ENCODE data around the gene ILDR2. TPM values are rescaled to one million over a fixed set of nuclear protein-coding genes. Genes with fewer than 3 reads are reported as not detected.

The ILDR2 gene
- total RNA-seq, 1 donor from 2014 or later = 2.7 TPM

GRCh38 chr1:166999075-166999474, 23.7 kb upstream of the ILDR2 start:
- peaks cover 44% of the 10 kb centered on the region for H3K27me3 Mint-ChIP-seq (ENCODE audit: low read depth)
- H3K9me3 Mint-ChIP-seq (ENCODE audit: low read depth) = peaks cover 16% of the 10 kb centered on the region
- TF ChIP-seq, protein P1, sequence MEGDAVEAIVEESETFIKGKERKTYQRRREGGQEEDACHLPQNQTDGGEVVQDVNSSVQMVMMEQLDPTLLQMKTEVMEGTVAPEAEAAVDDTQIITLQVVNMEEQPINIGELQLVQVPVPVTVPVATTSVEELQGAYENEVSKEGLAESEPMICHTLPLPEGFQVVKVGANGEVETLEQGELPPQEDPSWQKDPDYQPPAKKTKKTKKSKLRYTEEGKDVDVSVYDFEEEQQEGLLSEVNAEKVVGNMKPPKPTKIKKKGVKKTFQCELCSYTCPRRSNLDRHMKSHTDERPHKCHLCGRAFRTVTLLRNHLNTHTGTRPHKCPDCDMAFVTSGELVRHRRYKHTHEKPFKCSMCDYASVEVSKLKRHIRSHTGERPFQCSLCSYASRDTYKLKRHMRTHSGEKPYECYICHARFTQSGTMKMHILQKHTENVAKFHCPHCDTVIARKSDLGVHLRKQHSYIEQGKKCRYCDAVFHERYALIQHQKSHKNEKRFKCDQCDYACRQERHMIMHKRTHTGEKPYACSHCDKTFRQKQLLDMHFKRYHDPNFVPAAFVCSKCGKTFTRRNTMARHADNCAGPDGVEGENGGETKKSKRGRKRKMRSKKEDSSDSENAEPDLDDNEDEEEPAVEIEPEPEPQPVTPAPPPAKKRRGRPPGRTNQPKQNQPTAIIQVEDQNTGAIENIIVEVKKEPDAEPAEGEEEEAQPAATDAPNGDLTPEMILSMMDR (IDR thresholded peaks at IDR 0.05) = no peak
- no peak overlapping the region for H3K4me3 Mint-ChIP-seq (ENCODE audit: unreplicated experiment)
- no peak for DNase-seq (ENCODE audit: low spot score)
- no peaks in the 10 kb centered on the region for H3K4me1 Mint-ChIP-seq (ENCODE audit: low read depth)
- peaks cover 1% of the 10 kb centered on the region for H3K36me3 Mint-ChIP-seq (ENCODE audit: low read depth)
- no peak overlapping the region for H3K27ac Mint-ChIP-seq (ENCODE audit: unreplicated experiment)

GRCh38 chr1:166988974-166989515, 13.7 kb upstream of the ILDR2 start, which contains the start of gene MAEL:
Gene MAEL (plus strand): TSS chr1:166989280. CDS start chr1:166989353, 73 bp downstream.
- no peak for DNase-seq (ENCODE audit: low spot score)
- no peaks in the 10 kb centered on the region for H3K9me3 Mint-ChIP-seq (ENCODE audit: low read depth)
- H3K4me1 Mint-ChIP-seq (ENCODE audit: low read depth) = no peaks in the 10 kb centered on the region
- H3K27me3 Mint-ChIP-seq (ENCODE audit: low read depth) = peaks cover 55% of the 10 kb centered on the region
- H3K4me3 Mint-ChIP-seq (ENCODE audit: unreplicated experiment) = no peak within 1 kb of the TSS
- H3K36me3 Mint-ChIP-seq (ENCODE audit: low read depth) = no peaks in the 10 kb centered on the region
- no peak within 1 kb of the TSS for H3K27ac Mint-ChIP-seq (ENCODE audit: unreplicated experiment)
- TF ChIP-seq, protein P1 (IDR thresholded peaks at IDR 0.05) = no peak

GRCh38 chr1:166981589-166981988, 6.2 kb upstream of the ILDR2 start:
- TF ChIP-seq, protein P1 (IDR thresholded peaks at IDR 0.05) = no peak
- DNase-seq (ENCODE audit: low spot score) = no peak
- peaks cover 7% of the 10 kb centered on the region for H3K4me1 Mint-ChIP-seq (ENCODE audit: low read depth)
- peaks cover 45% of the 10 kb centered on the region for H3K27me3 Mint-ChIP-seq (ENCODE audit: low read depth)
- H3K27ac Mint-ChIP-seq (ENCODE audit: unreplicated experiment) = no peak overlapping the region
- no peaks in the 10 kb centered on the region for H3K36me3 Mint-ChIP-seq (ENCODE audit: low read depth)
- H3K4me3 Mint-ChIP-seq (ENCODE audit: unreplicated experiment) = no peak overlapping the region
- H3K9me3 Mint-ChIP-seq (ENCODE audit: low read depth) = no peaks in the 10 kb centered on the region

GRCh38 chr1:166980818-166981217, 5.5 kb upstream of the ILDR2 start:
- Mint-ChIP-seq H3K4me3 (ENCODE audit: unreplicated experiment) (no peak overlapping the region), H3K27me3 (ENCODE audit: low read depth) (peaks cover 38% of the 10 kb centered on the region), H3K9me3 (ENCODE audit: low read depth) (no peaks in the 10 kb centered on the region), H3K36me3 (ENCODE audit: low read depth) (no peaks in the 10 kb centered on the region), H3K4me1 (ENCODE audit: low read depth) (peaks cover 15% of the 10 kb centered on the region), H3K27ac (ENCODE audit: unreplicated experiment) (no peak overlapping the region)
- DNase-seq (ENCODE audit: low spot score) = no peak
- TF ChIP-seq, protein P1 (IDR thresholded peaks at IDR 0.05) = no peak

DNA sequence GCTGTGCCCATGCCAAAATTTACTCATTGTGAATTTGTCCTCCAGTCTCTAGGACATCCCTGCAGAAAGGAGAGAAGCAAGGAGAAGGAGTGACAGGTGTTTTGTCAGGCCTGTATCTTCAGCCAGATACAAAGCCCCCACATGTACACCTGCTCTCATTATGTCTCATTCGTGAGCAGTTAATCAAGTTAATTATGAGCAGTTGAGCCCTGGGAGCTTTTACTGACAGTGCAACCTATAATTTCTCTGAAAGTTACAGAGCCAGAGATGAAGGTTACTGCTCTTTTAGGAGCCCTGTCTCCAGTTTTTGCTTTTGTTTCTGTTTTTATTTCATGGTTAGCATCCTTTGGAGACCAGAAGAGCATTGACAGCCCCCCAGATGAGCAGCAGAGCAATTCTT, 5.0 kb upstream of the ILDR2 start:
- no peak overlapping the region for H3K27ac Mint-ChIP-seq (ENCODE audit: unreplicated experiment)
- H3K4me1 Mint-ChIP-seq (ENCODE audit: low read depth) = peaks cover 15% of the 10 kb centered on the region
- peaks cover 33% of the 10 kb centered on the region for H3K27me3 Mint-ChIP-seq (ENCODE audit: low read depth)
- H3K4me3 Mint-ChIP-seq (ENCODE audit: unreplicated experiment) = no peak overlapping the region
- DNase-seq (ENCODE audit: low spot score) = no peak
- TF ChIP-seq, protein P1 (IDR thresholded peaks at IDR 0.05) = no peak
- H3K36me3 Mint-ChIP-seq (ENCODE audit: low read depth) = no peaks in the 10 kb centered on the region
- no peaks in the 10 kb centered on the region for H3K9me3 Mint-ChIP-seq (ENCODE audit: low read depth)
